ENCODE results near the gene LIPC.

DNA sequence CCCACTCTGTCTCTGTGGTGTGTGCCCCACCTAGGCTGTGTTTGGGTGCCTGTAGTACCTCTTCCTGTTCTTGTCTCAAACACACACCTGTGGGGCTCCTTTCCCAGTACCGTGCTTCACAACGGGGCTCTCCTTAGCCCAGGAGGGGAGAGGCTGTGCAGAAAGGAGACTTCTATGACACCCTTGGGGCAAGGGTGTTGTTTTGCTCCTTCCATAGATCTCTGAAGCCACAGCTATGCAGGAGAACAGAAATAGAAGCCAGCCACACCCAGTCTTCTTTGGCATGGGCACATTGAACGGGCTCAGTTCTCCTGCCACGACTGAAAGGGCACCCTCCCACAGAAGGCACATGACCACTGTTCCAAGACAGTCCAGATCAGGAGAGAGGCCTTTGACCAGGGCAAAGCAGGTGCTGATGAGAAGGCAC is 74.3 kb downstream of the LIPC start:
- TF ChIP-seq, protein P1, sequence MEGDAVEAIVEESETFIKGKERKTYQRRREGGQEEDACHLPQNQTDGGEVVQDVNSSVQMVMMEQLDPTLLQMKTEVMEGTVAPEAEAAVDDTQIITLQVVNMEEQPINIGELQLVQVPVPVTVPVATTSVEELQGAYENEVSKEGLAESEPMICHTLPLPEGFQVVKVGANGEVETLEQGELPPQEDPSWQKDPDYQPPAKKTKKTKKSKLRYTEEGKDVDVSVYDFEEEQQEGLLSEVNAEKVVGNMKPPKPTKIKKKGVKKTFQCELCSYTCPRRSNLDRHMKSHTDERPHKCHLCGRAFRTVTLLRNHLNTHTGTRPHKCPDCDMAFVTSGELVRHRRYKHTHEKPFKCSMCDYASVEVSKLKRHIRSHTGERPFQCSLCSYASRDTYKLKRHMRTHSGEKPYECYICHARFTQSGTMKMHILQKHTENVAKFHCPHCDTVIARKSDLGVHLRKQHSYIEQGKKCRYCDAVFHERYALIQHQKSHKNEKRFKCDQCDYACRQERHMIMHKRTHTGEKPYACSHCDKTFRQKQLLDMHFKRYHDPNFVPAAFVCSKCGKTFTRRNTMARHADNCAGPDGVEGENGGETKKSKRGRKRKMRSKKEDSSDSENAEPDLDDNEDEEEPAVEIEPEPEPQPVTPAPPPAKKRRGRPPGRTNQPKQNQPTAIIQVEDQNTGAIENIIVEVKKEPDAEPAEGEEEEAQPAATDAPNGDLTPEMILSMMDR (IDR thresholded peaks at IDR 0.05 in 4 of 5, conservative IDR thresholded peaks at IDR 0.05 in 1 of 5), result no peak
- TF ChIP-seq POLR2A (IDR thresholded peaks at IDR 0.05), result peak in 1 of 2 donors; percentile 5
